ENCODE results near the gene CDH1. TPM values are rescaled to one million over a fixed set of nuclear protein-coding genes. Genes with fewer than 3 reads are reported as not detected.
"Not testable (repeated sequence)": the region's sequence is repeated elsewhere in the genome, so short reads cannot be mapped to it uniquely, and the experiment has no call there.

Gene CDH1
- total RNA-seq, 2 experiments from 2014 or later = 0.31 to 0.49 TPM

DNA sequence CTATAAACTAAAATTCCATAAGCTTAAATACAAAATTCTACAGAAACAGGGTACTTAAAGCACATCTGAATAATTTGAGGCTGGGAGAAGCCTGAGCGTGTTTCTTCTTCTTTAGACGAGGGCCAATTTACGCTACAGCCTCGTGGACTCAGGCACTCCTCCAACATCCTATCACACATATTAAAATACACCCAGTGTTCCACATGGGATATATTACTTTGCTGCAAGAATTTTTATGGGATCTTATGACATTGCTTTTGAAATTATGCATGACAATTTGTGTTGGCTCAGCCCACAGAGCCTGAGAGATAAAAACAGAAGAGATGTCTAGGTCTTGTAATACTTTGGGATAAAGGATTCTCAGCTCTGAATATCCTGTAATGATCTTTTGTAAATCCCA lies 102.7 kb downstream of the CDH1 start:
- Histone ChIP-seq H3K9me3 (ENCODE audit: control insufficient read depth in 1 of 2, insufficient read depth in 1 of 2, low read length in 2 of 2) (no peaks in the 10 kb centered on the region), H3K27me3 (ENCODE audit: control insufficient read depth in 1 of 2, insufficient read depth in 2 of 2, low read length in 2 of 2) (no peaks in the 10 kb centered on the region), H3K4me3 (ENCODE audit: low read length) (no peak overlapping the region), H3K27ac (ENCODE audit: low read depth in 1 of 2, low read length in 2 of 2) (no peak overlapping the region), H3K4me1 (ENCODE audit: insufficient read depth, low read length) (peaks cover 11% of the 10 kb centered on the region), H3K36me3 (ENCODE audit: insufficient read depth, low read length) (no peaks in the 10 kb centered on the region)
- no peak for ATAC-seq (ENCODE audit: poor library complexity)
- intact Hi-C loops (cut with DNase I, micrococcal nuclease) = loop anchor here in 1 of 2 experiments (5.0 kb wide), 3 partner anchors 467 to 598 kb away; partner anchors contain the start of gene TERF2
- CTCF ChIA-PET = interaction anchor here (1.4 kb wide), 1 partner anchor 311 kb away, joined by 3 read pairs; no protein-coding TSS in a partner anchor
- no peaks in the 10 kb centered on the region for H3K27me3 Mint-ChIP-seq
- H3K36me3 Mint-ChIP-seq (ENCODE audit: low read depth) = no peaks in the 10 kb centered on the region
- POLR2A ChIA-PET = no interaction called here
- no peak overlapping the region for H3K27ac Mint-ChIP-seq
- TF ChIP-seq, protein P1, sequence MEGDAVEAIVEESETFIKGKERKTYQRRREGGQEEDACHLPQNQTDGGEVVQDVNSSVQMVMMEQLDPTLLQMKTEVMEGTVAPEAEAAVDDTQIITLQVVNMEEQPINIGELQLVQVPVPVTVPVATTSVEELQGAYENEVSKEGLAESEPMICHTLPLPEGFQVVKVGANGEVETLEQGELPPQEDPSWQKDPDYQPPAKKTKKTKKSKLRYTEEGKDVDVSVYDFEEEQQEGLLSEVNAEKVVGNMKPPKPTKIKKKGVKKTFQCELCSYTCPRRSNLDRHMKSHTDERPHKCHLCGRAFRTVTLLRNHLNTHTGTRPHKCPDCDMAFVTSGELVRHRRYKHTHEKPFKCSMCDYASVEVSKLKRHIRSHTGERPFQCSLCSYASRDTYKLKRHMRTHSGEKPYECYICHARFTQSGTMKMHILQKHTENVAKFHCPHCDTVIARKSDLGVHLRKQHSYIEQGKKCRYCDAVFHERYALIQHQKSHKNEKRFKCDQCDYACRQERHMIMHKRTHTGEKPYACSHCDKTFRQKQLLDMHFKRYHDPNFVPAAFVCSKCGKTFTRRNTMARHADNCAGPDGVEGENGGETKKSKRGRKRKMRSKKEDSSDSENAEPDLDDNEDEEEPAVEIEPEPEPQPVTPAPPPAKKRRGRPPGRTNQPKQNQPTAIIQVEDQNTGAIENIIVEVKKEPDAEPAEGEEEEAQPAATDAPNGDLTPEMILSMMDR (IDR thresholded peaks at IDR 0.05) = no peak
- no peak for DNase-seq
- H3K4me1 Mint-ChIP-seq (ENCODE audit: low read depth) = peaks cover 15% of the 10 kb centered on the region
- no peak overlapping the region for H3K4me3 Mint-ChIP-seq
- H3K9me3 Mint-ChIP-seq = no peaks in the 10 kb centered on the region

DNA sequence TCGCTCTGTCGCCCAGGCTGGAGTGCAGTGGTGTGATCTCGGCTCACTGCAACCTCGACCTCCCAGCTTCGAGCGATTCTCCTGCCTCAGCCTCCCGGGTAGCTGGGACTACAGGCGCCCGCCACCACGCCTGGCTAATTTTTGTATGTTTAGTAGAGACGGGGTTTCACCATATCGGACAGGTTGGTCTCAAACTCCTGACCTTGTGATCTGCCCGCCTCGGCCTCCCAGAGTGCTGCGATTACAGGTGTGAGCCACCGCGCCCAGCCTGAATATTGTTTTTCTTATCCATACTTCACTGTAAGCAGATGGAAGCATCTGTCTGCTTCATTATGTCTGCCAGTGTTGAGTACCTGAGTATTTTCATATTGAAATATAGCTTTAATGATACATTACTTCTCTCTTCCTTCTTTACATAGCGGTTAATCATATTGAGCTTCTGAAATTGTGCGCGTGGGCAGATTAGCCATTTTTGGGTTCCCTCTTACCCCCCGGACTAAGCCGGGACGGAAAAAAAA lies 105.9 kb downstream of the CDH1 start:
- not testable (repeated sequence) for H3K9me3 ChIP-seq (ENCODE audit: control insufficient read depth in 1 of 2, insufficient read depth in 1 of 2, low read length in 2 of 2); H3K27me3 ChIP-seq (ENCODE audit: control insufficient read depth in 1 of 2, insufficient read depth in 2 of 2, low read length in 2 of 2); H3K27me3 Mint-ChIP-seq; H3K36me3 ChIP-seq (ENCODE audit: insufficient read depth, low read length); ATAC-seq (ENCODE audit: poor library complexity); H3K9me3 Mint-ChIP-seq; H3K36me3 Mint-ChIP-seq (ENCODE audit: low read depth)
- intact Hi-C loops (cut with DNase I, micrococcal nuclease) = loop anchor here (1.0 to 5.0 kb wide), 6 partner anchors 290 to 601 kb away; partner anchors contain the start of genes CHTF8 (in 1 of the 2), TERF2 (in 1 of the 2) and UTP4 (in 1 of the 2)
- H3K4me1 Mint-ChIP-seq (ENCODE audit: low read depth) = peaks cover 26% of the 10 kb centered on the region
- peak overlapping the region; percentile 60 for H3K27ac Mint-ChIP-seq
- DNase-seq = peak in 2 of 14 experiments; percentile 1 to 6
- Histone ChIP-seq H3K4me3 (ENCODE audit: low read length) (peak overlapping the region; percentile 82), H3K27ac (ENCODE audit: low read depth in 1 of 2, low read length in 2 of 2) (peak overlapping the region; percentile 55 to 68), H3K4me1 (ENCODE audit: insufficient read depth, low read length) (peaks cover 28% of the 10 kb centered on the region)
- ChIA-PET CTCF (interaction anchor here (1.6 kb wide), 1 partner anchor 322 kb away, joined by 5 read pairs; no protein-coding TSS in a partner anchor), POLR2A (interaction anchor here (0.9 to 1.9 kb wide), 4 partner anchors 9 to 290 kb away, joined by 5 to 6 read pairs (median 6); no protein-coding TSS in a partner anchor)
- H3K4me3 Mint-ChIP-seq = peak overlapping the region; percentile 94

DNA sequence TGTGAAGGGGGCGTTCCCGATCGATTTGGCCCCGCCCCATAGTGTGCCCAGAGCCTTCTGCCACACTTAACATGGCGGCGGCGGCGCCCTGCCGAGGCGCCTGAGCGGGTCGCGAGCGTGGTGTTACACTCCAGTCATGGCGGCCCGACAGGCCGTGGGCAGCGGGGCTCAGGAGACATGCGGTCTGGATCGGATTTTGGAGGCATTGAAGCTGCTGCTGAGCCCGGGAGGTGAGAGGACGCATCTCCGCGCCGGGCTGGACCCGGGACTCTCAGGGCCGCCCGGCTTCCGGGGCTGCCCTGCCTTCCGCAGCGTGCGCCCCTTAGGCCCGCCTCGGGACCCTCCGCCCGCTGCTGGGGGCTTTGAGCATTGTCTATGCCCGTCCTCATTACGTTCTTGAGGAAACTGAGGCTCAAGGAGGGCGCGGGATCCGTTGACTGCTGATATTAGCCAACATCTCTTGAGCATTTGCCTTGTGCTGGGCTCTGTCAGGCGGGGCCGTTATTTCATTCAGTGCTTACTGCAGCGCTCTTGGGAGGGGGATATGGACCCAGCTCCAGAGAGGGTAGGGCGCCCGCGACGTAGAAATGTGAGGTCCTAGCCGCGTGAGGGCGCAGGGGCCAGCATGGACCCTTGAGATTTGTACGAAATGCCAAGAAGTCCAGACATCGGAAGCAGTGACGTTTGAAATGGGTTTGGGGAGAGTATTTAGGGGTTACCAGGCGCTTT lies 106.6 kb downstream of the CDH1 start, which contains the start of gene TANGO6:
Gene TANGO6 (plus strand): TSS at position 50 of the 729 bp plus-strand sequence. CDS start 87 bp downstream, at position 137.
- Mint-ChIP-seq H3K9me3 (no peaks in the 10 kb centered on the region), H3K4me3 (peak within 1 kb of the TSS; percentile 94), H3K27ac (peak within 1 kb of the TSS; percentile 60), H3K36me3 (ENCODE audit: low read depth) (peaks cover 6% of the 10 kb centered on the region), H3K27me3 (no peaks in the 10 kb centered on the region), H3K4me1 (ENCODE audit: low read depth) (peaks cover 28% of the 10 kb centered on the region)
- H3K36me3 ChIP-seq (ENCODE audit: insufficient read depth, low read length) = no peaks in the 10 kb centered on the region
- H3K27ac ChIP-seq (ENCODE audit: low read depth in 1 of 2, low read length in 2 of 2) = peak within 1 kb of the TSS; percentile 55 to 68
- H3K9me3 ChIP-seq (ENCODE audit: control insufficient read depth in 1 of 2, insufficient read depth in 1 of 2, low read length in 2 of 2) = no peaks in the 10 kb centered on the region
- CTCF ChIA-PET = interaction anchor here (0.7 to 1.6 kb wide), 4 partner anchors 286 to 323 kb away, joined by 3 to 5 read pairs (median 3); no protein-coding TSS in a partner anchor
- peak within 1 kb of the TSS; percentile 82 for H3K4me3 ChIP-seq (ENCODE audit: low read length)
- intact Hi-C loops (cut with DNase I, micrococcal nuclease) = loop anchor here (1.0 to 5.0 kb wide), 6 partner anchors 289 to 601 kb away; partner anchors contain the start of genes CHTF8 (in 1 of the 2), TERF2 (in 1 of the 2) and UTP4 (in 1 of the 2)
- ATAC-seq (ENCODE audit: poor library complexity) = peak; percentile 96
- H3K27me3 ChIP-seq (ENCODE audit: control insufficient read depth in 1 of 2, insufficient read depth in 2 of 2, low read length in 2 of 2) = no peaks in the 10 kb centered on the region
- H3K4me1 ChIP-seq (ENCODE audit: insufficient read depth, low read length) = peaks cover 28% of the 10 kb centered on the region
- POLR2A ChIA-PET = interaction anchor here (0.9 to 1.9 kb wide), 5 partner anchors 8 to 345 kb away, joined by 3 to 6 read pairs (median 5); no protein-coding TSS in a partner anchor
- DNase-seq = peak; percentile 81 to 95 (median 89)
- TF ChIP-seq, protein P1 (IDR thresholded peaks at IDR 0.05) = peak; percentile 18
